ENCODE results near the gene DOCK4. TPM values are rescaled to one million over a fixed set of nuclear protein-coding genes. Genes with fewer than 3 reads are reported as not detected.

DOCK4 gene
- total RNA-seq, 1 donor from 2014 or later: 43.5 TPM

DNA sequence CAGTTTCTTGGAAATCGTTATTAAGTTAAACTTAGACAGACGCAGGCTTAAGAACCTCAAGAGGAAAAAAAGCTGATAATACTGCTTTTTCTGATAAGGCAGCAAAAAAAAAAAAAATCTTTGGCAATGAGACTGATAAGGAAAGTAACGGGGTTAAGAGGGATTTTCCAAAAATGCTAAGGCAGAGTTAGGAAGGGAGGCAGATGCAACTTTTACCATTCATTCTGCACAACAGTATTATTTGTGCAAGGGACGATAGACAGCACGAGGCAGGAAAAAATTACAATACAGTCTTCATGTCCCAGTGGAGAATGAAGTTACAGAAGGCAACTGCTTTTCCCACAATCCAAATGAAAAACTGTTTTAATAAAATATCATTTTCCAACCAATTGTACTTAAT is 194.0 kb downstream of the DOCK4 start:
- H3K4me3 ChIP-seq: no peak overlapping the region
- intact Hi-C loops (cut with DNase I): no loop called here
- H3K27ac ChIP-seq: no peak overlapping the region
- no peaks in the 10 kb centered on the region for H3K36me3 ChIP-seq
- no peak for TF ChIP-seq CTCF (IDR thresholded peaks at IDR 0.05)
- DNase-seq (ENCODE audit: low spot score in 2 of 2): no peak
- H3K27me3 ChIP-seq: no peaks in the 10 kb centered on the region
- H3K4me1 ChIP-seq: peaks cover 0 to 2% of the 10 kb centered on the region in 2 donors
- no peaks in the 10 kb centered on the region for H3K9me3 ChIP-seq

DNA sequence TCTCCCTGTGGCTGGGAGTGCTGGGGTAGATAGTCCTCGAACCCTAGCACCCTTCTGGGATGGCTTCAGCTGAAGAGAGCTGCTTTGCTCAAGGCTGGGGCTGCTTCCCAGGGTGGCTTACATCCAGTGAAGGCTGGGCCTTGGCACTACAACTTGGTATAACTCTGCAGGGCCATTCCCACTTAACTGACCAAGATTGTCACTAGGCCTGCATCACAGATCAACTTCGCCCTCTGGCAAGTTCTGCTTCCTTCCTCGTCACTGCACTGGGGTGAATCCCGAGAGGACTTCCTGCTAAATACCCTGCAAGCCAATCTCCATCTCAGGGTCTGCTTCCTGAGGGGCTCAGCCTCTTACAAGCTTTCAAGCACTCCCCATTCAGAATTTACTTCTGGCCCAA is 195.2 kb downstream of the DOCK4 start:
- no peak for TF ChIP-seq CTCF (IDR thresholded peaks at IDR 0.05)
- no peak for DNase-seq (ENCODE audit: low spot score in 2 of 2)
- Histone ChIP-seq H3K27me3 (no peaks in the 10 kb centered on the region), H3K36me3 (no peaks in the 10 kb centered on the region), H3K27ac (no peak overlapping the region), H3K4me1 (peaks cover 0 to 2% of the 10 kb centered on the region in 2 donors), H3K9me3 (no peaks in the 10 kb centered on the region), H3K4me3 (no peak overlapping the region)
- intact Hi-C loops (cut with DNase I): no loop called here

GRCh38 chr7:112010109-112010508 is 196.1 kb downstream of the DOCK4 start:
- intact Hi-C loops (cut with DNase I): no loop called here
- Histone ChIP-seq H3K9me3 (no peaks in the 10 kb centered on the region), H3K27me3 (no peaks in the 10 kb centered on the region), H3K36me3 (no peaks in the 10 kb centered on the region), H3K4me1 (peaks cover 0 to 2% of the 10 kb centered on the region in 2 donors), H3K27ac (no peak overlapping the region), H3K4me3 (no peak overlapping the region)
- no peak for DNase-seq (ENCODE audit: low spot score in 2 of 2)
- TF ChIP-seq CTCF (IDR thresholded peaks at IDR 0.05): no peak

GRCh38 chr7:112009081-112009480 is 197.1 kb downstream of the DOCK4 start:
- intact Hi-C loops (cut with DNase I): no loop called here
- H3K9me3 ChIP-seq: no peaks in the 10 kb centered on the region
- TF ChIP-seq CTCF (IDR thresholded peaks at IDR 0.05): no peak
- no peak overlapping the region for H3K4me3 ChIP-seq
- no peaks in the 10 kb centered on the region for H3K36me3 ChIP-seq
- peaks cover 0 to 2% of the 10 kb centered on the region in 2 donors for H3K4me1 ChIP-seq
- H3K27ac ChIP-seq: no peak overlapping the region
- no peaks in the 10 kb centered on the region for H3K27me3 ChIP-seq
- DNase-seq (ENCODE audit: low spot score in 2 of 2): no peak

GRCh38 chr7:112007185-112007584 is 199.0 kb downstream of the DOCK4 start:
- H3K36me3 ChIP-seq: no peaks in the 10 kb centered on the region
- intact Hi-C loops (cut with DNase I): no loop called here
- no peaks in the 10 kb centered on the region for H3K27me3 ChIP-seq
- H3K4me3 ChIP-seq: no peak overlapping the region
- peaks cover 0 to under 1% of the 10 kb centered on the region in 2 donors for H3K4me1 ChIP-seq
- TF ChIP-seq CTCF (IDR thresholded peaks at IDR 0.05): no peak
- H3K27ac ChIP-seq: no peak overlapping the region
- H3K9me3 ChIP-seq: no peaks in the 10 kb centered on the region
- DNase-seq (ENCODE audit: low spot score in 2 of 2): no peak

DNA sequence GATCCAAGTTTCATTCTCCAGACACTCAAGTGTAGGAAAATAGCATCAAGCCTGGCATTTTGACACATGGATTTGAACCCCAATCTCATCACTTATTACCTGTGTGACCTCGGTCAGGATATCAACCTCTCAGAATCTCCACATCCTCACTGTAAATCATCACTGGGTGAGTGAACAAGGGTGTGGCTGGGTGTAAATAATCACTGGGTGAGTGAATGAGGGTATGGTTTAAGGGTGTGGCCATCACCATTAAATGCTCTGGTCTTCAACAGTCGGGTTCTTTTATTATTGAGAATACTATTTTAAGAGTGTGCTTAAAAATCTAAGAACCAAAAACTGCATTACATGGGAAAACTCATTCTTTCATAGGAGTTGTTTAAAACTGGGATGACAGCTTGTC is 200.1 kb downstream of the DOCK4 start:
- H3K36me3 ChIP-seq: no peaks in the 10 kb centered on the region
- H3K4me3 ChIP-seq: no peak overlapping the region
- H3K27ac ChIP-seq: no peak overlapping the region
- no peak for TF ChIP-seq CTCF (IDR thresholded peaks at IDR 0.05)
- no peaks in the 10 kb centered on the region for H3K4me1 ChIP-seq
- no peak for DNase-seq (ENCODE audit: low spot score in 2 of 2)
- intact Hi-C loops (cut with DNase I): no loop called here
- no peaks in the 10 kb centered on the region for H3K9me3 ChIP-seq
- H3K27me3 ChIP-seq: no peaks in the 10 kb centered on the region
